CD4-positive, alpha-beta T cell treated with Interleukin-17A for 4 hours (primary cell): ENCODE measurements around the gene OSGIN1.

ENCODE experiments used
- DNase-seq: peaks from one replicate; pipeline ENCODE4 v3.0.0-alpha.2; 2020; ENCODE audit warnings: mixed read lengths

Gene OSGIN1

DNA sequence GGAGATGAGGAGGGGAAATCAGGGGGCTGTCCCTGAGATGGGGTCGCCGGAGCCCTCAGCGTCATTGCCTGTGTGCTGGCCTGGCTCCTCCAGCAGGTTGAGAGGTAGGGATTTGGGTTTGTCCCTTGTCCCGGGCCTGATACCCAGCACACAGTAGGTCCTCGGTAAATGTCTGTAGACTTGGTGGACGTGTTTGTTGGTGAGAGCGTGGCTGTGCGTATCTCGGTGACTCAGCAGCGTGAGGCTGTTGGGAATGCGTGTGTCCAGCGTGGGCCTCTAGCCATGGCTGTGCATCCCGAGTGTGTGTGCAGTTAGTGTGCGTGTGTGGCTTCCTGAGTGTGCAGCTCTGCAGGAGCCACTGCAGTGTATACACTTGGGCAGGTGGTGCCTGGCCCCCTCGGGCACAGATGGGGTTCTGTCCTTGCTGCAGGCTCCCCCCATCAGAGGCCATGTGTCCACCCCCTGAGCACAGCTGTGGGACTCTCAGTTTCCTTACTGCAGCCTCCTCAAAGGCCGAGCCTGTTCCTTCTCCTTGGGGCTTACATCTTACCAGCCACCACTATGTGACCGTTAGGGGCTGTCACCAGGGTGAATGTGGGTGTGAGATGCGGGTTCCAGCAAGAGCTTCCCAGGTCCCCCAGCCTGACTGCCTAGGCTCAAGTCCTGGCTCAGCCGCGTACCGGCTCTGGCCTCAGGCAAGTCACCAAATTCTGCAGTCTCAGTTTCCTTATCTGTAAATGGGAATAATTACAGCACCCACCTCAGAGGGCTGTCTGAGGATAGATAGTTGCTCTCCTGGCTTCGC, 20.7 kb downstream of the OSGIN1 start:
- no peak for DNase-seq

DNA sequence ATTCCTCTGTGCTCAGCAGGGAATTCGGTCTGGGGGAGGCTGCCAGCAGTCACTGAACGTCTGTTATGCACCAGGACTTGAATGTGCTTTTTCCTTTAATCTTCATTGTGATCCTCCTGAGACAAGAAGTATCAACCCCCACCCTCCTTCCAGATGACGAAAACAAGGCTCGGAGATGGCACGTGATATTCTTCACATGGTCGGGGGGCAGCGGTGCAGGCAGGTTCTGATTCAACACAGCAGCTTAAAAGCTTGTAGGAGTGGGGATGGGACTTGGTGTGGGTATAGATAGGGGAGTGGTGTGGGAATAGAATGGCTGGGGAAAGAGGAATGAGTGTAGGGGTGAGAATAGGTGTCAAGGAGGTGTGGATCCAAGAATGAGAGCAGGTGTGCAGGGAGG, 21.4 kb downstream of the OSGIN1 start:
- no peak for DNase-seq

DNA sequence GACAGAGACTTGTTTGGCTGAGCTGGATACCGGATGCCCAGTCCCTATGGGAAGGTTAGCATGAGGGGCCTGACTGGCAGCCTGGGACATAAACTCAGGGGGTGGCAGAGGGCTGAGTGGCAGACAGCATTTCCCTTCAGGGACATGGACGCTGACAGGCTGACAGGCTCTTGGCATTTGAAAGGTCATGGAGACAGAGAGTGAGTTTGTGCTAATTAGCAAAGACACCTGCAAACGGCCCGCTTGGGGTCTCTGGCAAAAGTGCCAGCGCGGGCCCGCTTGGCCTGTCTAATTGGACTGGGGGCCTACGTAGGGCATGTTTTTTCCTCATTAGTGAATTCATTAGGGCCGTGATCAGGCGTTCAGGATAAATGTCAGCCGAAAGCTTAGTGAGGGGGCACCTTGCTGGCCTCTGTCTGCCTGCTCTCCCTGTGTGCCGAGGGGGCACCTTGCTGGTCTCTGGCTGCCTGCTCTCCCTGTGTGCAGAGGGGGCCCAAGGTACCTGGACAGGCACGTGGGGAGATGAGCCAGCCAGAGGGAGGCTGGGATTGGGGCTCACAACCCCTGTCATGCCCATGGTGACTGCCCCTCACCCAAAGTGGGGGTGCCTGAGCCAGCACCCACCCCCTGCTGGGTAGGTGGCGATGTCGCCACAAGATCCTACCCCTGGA, 22.7 kb downstream of the OSGIN1 start:
- no peak for DNase-seq

DNA sequence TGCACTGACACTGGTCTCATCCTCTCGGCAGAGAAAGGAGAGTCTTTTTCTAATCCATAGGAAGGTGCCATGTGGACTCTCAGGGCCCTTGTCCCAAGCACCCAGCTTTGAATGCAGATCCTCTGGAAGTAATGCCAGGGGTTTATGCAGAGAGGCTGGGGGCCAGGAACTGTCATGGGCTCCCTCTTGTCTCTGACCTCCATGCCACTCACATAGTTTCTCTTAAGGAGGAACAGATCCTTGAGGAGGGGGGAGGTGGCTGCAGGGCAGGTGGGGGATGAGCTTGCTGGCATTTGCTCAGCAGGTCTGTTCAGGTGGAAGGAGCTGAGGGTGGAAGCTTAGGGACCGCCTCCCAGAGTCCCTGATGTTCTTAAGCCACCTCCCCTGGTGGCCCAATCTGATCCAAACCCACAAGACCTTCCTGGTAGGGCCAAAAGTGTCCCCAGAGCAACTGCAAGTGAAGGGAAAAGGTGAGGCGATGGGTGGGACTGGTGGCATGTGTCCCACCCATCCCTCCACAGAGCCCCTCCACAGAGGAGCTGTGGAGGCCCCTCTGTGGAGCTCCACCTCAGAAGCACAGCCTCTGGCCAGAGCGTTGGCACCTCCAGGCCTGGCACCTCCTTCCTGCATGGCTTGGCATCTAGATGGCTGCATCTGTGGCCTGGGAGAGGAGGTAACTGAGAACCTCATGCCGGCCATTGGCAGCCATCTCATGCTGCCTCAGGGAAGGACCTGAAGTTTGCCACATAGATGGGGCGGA, 24.2 kb downstream of the OSGIN1 start:
- no peak for DNase-seq

DNA sequence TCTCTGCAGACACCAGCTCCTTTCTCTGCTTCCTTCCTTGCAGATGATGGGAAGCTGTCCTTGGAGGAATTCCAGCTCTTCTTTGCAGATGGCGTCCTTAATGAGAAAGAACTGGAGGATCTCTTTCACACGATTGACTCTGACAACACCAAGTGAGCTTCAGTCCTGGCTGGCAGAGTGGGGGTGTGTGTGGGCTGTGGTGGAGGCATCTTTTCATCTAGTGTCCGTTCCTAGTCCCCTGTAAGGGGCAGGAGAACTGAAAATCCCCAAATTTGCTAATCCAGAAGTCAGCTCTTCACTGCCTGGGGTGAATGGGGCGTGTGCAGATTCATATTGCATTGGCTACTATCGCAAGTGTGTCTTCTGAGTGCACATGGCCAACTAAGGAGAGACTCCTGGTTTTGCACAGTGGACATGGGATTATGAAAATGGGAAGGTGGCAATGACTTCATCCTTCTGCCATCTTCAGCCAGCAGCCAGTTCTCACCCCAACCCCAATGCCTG, 25.4 kb downstream of the OSGIN1 start:
- DNase-seq, result no peak

DNA sequence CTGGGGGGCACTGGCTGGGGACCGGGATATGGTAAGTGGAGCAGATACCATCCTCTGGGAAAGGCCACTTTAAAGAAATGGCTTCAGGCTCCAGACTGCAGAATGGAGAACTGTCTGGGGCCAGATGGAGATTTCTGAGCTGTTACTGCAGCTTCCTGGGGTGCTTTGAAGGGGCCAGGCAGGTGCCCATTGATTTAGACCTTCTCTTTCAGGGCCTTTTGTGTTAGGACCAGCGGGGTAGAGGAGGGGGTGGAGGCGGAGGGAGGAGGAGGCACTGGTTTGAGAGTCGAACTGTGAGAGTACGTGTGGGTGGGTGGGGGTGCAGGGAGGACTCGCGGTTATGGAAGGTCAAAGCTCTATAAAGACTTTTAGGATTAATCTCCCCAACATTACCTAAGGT, 26.4 kb downstream of the OSGIN1 start:
- no peak for DNase-seq

GRCh38 chr16:83980794-83981193, 27.8 kb downstream of the OSGIN1 start:
- DNase-seq, result no peak

DNA sequence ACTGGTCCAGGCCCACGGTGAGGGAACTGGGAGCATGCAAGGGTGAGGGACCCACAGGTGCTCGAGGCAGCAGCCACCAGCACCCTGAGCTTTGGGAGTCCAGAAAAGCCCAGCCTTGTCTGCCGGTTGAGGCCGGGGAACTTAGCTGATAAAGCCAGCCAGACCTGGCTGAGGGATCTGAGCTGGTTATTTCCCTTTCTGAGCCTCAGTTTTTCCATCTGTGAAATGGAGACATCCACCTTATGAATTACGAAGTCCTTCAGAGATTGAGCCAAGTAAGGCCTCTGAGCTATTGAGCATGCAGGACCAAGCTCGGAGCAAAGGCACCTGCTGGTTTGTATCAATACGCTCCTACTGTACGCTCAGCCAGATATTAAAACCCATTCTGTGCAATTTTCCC, 28.8 kb downstream of the OSGIN1 start:
- no peak for DNase-seq

DNA sequence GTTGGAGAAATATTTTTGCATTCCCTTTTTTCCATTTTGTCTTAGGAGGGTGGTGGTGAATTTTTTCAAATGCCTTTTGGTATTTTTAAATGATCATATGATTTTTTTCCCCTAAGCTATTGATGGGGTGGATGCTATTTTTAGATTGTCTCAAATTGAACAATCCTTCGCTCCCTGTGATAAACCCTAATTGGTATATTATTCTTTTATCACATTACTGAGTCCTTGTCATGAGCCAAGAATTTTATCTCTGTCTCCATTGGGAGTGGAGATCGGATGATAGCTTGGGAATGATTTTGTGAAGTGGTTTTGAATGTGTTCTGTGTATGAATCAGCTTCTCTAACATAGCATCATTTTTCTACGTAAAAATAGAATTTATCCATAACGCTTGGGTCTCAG, 30.5 kb downstream of the OSGIN1 start:
- no peak for DNase-seq

GRCh38 chr16:83989300-83989699, 36.3 kb downstream of the OSGIN1 start:
- no peak for DNase-seq

- DNase-seq, result no peak
These were observed 37.5 kb downstream of the OSGIN1 start for GRCh38 chr16:83990492-83990891.

- DNase-seq, result no peak
These were observed 39.6 kb downstream of the OSGIN1 start for GRCh38 chr16:83992624-83993023.

GRCh38 chr16:83994087-83994486, 41.0 kb downstream of the OSGIN1 start:
- no peak for DNase-seq

- DNase-seq, result no peak
These were observed 41.7 kb downstream of the OSGIN1 start for GRCh38 chr16:83994703-83995102.

DNA sequence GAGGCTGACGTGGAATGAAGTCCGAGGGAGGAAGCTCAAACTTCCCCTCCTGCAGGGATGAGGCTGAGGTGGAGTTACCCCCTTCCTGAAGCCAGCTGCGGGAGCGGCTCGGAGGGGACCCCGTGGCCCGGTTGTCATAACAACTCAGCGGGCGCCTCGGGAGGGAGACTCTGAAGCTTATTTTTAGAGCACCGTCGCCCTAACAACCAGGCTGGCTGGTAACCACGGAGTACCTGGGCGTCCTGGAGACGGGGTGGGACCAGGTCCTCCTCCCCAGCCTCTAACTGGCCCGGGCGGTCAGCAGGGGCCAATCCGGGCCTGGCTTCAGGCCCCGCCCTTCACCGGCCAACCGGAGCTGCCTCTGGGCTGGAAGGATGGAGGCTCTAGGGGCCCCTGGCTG, 42.7 kb downstream of the OSGIN1 start:
- no peak for DNase-seq

- no peak for DNase-seq
These were observed 43.6 kb downstream of the OSGIN1 start for GRCh38 chr16:83996481-83997252.

DNA sequence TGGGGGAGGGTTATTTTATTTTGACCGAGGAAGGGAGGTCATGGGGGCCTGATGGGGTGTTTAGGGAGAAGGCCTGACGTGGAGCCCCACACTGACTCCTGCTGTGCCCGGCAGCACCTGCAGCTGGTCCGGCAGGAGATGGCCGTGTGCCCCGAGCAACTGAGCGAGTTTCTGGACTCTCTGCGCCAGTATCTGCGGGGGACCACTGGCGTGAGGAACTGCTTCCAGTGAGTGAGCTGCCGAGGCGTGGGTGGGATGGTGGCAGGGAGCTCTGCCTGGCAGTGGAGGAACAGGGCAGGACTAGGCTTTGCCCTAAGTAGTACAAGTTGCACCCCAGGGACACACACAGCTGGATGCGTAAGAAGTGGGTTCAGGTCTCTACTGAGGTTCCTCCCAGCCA, 45.1 kb downstream of the OSGIN1 start:
- no peak for DNase-seq

DNA sequence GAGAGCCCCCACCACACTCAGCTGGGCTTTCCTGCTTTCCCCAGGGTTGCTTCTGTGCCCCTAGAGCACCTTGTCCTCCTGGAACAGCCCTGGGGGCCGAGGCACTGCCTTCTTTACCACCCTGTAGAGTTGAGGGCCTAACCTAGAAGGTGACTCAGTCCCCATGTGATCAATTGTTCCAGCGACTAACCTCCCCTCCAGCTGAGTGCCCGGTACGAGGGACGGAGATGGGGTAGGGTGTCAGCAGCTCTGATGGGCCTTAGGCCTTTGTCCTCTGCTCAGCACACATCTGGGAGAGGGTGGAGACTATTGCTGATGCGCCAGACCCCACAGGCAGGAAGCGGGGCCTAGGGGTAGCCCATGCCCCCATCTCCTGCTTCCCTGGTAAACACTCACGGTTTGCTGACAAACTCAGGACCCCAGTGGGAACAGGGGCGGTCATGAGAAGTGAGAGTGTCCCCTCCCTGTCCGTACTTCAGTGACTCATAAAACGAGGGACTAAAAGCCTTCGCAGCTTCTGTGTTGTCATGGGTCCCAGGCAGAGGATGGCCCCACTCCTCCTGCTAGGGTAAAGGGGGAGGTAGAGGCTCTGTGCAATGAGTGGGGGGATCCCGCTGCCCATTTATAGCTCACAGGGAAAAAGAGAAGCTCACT, 48.1 kb downstream of the OSGIN1 start:
- DNase-seq, result no peak

GRCh38 chr16:84001726-84002125, 48.7 kb downstream of the OSGIN1 start:
- DNase-seq, result no peak

GRCh38 chr16:84003038-84003437, 50.0 kb downstream of the OSGIN1 start:
- no peak for DNase-seq

- DNase-seq, result no peak
These were observed 51.4 kb downstream of the OSGIN1 start for GRCh38 chr16:84004442-84004841.

DNA sequence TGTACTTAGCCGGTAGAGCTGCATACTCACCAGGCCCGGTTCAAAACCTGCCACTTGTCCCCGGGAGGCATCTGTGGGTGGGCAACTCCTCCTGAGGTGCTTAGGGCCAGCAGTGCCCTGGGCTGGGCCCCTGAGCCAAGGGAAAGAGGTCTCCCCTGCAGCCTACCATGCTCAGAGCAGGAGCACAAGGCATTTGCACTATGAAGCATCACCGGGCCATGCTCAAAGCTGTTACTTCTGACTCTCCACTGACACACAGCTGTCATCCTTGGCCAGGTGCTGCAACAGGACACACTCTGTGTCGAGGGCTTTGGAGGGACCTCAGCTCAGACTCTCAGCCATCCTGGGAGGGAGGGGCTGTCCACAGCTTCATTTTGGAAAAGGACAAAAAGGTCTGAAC, 52.4 kb downstream of the OSGIN1 start:
- no peak for DNase-seq
